ENCODE measurements around the gene IFI35.

Gene IFI35

DNA sequence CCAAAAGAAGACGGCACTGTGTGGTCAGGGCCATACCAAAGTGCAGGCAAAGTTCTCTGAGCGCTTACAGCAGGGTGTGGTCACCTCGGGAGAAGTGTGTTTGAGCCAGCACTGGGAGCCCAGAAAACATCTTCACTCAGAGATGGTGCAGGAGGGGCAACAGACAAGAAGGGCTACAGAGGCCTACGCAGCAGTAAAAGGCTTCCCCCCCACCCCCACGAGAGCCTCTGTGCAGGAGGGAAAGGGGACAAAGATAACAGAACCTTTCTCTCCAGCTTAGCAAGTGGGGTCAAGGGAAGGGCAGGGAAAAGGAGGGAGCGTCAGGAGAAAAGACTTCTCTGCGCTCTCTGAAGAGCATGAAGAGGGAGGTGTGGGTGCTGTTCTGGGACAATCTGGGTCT lies 12.8 kb downstream of the IFI35 start:
- no peak for DNase-seq (ENCODE audit: low spot score)
- peak overlapping the region; percentile 100 for H3K4me3 ChIP-seq
- TF ChIP-seq, protein P1, sequence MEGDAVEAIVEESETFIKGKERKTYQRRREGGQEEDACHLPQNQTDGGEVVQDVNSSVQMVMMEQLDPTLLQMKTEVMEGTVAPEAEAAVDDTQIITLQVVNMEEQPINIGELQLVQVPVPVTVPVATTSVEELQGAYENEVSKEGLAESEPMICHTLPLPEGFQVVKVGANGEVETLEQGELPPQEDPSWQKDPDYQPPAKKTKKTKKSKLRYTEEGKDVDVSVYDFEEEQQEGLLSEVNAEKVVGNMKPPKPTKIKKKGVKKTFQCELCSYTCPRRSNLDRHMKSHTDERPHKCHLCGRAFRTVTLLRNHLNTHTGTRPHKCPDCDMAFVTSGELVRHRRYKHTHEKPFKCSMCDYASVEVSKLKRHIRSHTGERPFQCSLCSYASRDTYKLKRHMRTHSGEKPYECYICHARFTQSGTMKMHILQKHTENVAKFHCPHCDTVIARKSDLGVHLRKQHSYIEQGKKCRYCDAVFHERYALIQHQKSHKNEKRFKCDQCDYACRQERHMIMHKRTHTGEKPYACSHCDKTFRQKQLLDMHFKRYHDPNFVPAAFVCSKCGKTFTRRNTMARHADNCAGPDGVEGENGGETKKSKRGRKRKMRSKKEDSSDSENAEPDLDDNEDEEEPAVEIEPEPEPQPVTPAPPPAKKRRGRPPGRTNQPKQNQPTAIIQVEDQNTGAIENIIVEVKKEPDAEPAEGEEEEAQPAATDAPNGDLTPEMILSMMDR (IDR thresholded peaks at IDR 0.05), result no peak
- peak overlapping the region; percentile 40 to 75 for H3K27ac ChIP-seq

DNA sequence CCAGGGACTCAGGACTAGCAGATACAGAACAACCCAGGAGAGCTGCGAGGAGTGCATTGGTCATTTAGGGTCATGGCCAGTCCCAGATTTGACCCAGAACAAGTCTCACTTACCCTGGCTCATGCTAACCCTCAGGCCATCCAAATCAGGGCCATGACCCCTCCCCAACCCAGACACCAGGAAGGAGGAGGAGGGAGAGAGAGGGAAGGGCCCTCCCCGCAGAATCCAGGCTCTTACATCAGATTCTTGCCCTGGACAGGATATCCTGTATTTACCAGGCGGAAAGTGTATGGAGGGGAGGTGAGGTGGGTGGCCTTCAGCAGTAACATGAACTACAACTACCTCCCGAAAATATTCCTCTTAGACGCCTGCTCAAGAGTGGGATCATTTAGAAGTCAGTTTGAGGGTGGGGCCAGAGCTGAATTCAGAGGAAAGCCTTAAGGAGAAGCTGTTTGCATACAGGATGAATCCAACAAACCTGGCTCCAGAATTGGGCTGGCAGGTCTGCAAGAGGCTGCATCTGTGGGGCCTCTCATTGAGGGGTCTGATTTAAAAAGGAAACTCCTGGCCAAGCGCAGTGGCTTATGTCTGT lies 13.5 kb downstream of the IFI35 start:
- DNase-seq (ENCODE audit: low spot score), result no peak
- TF ChIP-seq, protein P1 (IDR thresholded peaks at IDR 0.05), result no peak
- H3K4me3 ChIP-seq, result peak overlapping the region; percentile 100
- peak overlapping the region; percentile 40 to 75 for H3K27ac ChIP-seq

DNA sequence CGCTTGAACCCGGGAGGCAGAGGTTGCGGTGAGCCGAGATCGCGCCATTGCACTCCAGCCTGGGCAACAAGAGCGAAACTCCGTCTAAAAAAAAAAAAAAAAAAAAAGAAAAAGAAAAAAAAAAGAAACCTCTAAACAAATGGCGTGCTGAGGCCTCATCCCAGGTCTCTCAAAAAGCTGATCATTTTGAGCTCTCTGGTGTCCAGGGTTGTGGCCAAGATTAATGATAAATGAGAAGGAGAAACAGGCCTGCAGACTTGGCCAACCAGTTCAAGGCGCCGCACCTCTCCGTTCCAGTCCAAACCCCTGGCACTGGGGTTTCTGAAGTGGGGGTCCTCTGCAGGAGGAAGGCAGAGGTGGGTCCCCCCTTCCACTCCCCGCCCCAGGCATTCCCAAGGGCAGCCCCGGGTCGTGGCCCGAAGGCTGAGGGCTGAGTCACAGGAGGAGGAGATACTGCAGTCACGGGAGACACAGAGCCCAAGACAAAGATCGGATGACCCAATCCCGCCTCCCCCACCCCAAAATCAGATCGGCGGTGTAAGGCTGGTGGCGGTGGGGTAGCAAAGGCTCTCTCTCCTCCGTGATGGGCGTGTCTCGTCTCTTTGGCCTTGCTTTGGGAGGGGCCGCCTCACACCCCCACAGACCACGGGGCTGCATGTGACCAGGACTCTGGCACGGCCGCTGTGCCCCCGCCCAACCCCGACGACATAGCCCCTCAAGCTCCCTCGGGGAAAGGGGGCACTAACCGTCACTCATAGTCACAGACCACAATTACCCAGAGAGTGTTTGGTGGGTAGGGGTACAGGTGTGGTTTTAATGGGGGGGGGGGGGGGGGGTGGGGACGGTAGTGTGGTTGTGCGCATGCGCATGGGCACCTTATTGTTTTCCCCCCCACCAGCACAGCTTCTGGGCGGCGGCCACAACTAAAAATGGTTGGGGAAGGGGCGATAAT lies 14.5 kb downstream of the IFI35 start:
- TF ChIP-seq, protein P1 (IDR thresholded peaks at IDR 0.05), result no peak
- H3K4me3 ChIP-seq, result peak overlapping the region; percentile 100
- DNase-seq (ENCODE audit: low spot score), result peak; percentile 88
- H3K27ac ChIP-seq, result peak overlapping the region; percentile 78 to 90

DNA sequence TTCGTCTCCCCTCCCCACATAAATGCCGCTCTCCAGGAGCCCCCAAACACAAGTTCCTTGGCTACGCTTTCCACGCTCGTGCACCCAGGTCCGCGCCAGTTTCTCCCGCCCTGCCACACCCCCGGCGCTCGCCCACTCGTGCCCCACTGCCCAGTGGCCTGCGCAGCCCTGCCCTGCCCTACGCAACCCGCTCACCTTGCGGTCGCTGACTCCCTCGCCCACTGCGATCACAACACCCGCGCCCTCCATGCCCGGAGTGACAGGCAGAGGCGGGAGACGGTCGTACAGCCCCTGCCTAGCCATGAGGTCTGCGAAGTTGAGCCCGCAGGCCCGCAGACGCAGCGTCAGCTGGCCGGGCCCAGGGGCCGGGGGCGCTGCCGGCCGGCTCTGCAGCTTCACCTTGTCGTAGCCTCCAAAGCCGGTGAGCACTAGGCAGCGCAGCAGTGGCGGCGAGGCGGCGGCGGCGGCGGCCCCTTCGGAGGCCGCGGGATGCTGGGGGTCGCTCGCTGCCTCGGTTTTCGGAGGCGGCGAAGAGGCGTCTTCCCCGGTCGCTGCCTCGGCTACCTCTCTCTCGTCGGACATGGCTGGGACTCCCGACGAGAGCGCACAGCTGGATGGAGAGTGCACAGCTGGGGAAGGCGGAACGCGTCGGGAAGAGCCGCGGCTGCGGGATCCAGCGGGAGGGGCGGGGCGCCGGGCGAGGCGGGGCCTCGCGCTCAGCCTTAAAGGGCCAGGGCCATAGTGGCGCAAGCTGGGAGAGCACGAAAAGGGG lies 15.3 kb downstream of the IFI35 start, which contains the start of gene VAT1:
TSS of gene VAT1 (minus strand) at position 645 of the 772 bp plus-strand sequence. CDS start at position 582, 63 bp downstream.
- peak within 1 kb of the TSS; percentile 100 for H3K4me3 ChIP-seq
- no peak for DNase-seq (ENCODE audit: low spot score)

DNA sequence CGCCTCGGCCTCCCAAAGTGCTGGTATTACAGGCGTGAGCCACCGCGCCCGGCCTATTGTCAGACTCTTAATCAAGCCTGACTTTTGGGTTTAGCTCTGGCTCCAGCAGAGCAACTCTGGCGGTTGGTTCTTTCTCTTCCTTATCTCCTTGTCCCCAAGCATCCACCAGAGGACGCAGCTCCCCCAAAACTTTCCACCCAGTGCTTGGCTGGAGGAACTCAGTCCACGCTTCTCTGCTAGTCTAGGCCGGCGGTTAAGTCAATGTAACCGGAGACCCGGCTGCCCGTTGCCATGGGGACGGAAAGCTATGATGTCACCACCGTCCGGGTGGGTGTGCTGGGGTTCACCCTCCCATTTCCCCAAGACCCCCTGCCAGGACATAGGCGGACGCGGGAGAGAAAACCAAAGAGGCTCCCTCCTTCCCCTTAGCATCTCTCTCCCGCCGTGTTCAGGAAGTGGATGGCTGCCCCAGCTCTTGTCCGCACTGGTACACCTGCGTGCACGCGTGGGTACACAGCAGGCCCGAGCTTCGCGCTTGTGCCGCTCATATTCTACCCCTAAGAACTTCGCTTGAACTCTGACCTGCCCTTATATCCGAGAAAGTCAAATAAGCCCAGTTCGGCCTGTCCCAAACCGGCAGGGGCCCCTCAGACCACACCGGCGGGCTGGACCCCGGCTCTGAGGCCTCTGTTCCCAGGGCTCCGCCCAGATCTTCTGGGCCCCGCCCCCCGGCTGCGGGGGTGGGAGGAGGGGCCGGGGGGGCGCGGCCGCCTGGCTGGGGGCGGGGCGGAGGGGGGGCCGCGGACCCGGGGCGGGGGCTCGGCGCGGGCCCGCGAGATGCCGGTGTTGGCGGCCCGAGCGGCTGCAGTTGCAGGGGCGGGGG lies 18.1 kb downstream of the IFI35 start, which contains the start of gene RND2:
TSS of gene RND2 (plus strand) at position 825 of the 883 bp plus-strand sequence. CDS start 117 bp downstream, outside the sequence.
- DNase-seq (ENCODE audit: low spot score), result peak; percentile 94
- TF ChIP-seq, protein P1 (IDR thresholded peaks at IDR 0.05), result peak; percentile 60

More for the DNA sequence above, 15.3 kb downstream of the IFI35 start, which contains the start of gene VAT1:
- TF ChIP-seq, protein P1 (IDR thresholded peaks at IDR 0.05), result no peak
- peak within 1 kb of the TSS; percentile 78 to 90 for H3K27ac ChIP-seq

DNA sequence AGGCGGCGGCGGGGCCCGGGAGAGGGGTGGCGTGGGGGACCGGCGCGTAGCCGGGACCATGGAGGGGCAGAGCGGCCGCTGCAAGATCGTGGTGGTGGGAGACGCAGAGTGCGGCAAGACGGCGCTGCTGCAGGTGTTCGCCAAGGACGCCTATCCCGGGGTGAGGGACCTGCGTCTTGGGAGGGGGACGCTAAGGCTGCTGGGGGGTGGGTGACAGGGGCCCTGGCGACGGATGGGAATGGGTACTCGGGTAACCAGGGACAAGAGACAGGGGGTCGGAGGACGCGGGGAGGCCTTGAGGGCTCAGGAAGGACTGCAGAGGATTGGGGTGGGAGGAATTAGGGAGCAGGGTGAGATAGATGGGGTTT lies 18.7 kb downstream of the IFI35 start:
- DNase-seq (ENCODE audit: low spot score), result no peak
- Histone ChIP-seq H3K4me3 (peak overlapping the region; percentile 74), H3K27ac (peak overlapping the region in 1 of 2 donors; percentile 81)
- TF ChIP-seq, protein P1 (IDR thresholded peaks at IDR 0.05), result no peak

More for the DNA sequence above, 18.1 kb downstream of the IFI35 start, which contains the start of gene RND2:
- H3K27ac ChIP-seq, result peak within 1 kb of the TSS; percentile 69 to 81
- peak within 1 kb of the TSS; percentile 74 for H3K4me3 ChIP-seq

Measured in coronary artery (tissue), 2 donors.